NCI-H345 treated with DMSO at 0.1 percent for 48 hours (cell line): Measurements from ENCODE around the gene FGF12.
"Not testable (repeated sequence)": the region's sequence is repeated elsewhere in the genome, so short reads cannot be mapped to it uniquely, and the experiment has no call there.

ENCODE experiments used
- DNase-seq: peaks from one replicate; lab custom pipeline; 2025; ENCODE audit not compliant: unreplicated experiment; lab: John Stamatoyannopoulos, UW

The FGF12 gene

DNA sequence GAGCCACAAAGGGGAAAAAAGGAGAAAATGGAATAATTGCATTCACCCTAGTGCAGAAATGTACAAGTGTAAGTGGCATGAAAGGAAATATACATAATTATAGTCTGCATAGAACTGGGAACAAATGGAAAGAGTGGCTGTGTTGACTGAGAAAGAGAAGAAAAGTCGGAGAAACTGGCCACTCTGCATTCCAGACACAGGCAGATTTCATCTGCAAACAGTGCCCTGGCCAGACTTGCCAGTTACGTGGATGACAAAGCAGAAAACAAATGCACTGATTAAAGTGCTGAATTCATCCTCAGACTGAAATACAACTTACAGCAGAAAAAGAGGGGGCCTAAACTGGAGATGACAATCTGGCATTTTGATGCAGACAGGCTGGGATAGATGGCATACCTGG, 129.8 kb downstream of the FGF12 start:
- DNase-seq: no peak

DNA sequence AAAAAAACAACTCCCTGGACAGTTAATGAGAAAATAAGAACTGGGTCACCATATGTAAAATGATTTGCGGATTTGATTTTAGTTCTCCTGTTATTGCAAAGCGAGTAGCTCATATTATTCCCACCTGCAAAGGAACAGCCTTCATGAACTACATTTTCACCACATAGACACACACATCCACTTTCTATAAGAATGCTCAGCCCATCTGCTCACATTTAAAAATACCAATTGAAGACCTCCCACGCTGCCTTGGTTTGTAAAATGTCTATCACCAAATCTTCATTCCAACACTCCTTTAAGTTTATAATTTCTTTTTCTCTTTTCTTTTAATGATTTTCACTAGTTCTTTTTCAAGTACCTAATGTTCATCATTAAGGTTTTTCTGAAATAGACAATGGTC, 148.6 kb downstream of the FGF12 start:
- DNase-seq: no peak

DNA sequence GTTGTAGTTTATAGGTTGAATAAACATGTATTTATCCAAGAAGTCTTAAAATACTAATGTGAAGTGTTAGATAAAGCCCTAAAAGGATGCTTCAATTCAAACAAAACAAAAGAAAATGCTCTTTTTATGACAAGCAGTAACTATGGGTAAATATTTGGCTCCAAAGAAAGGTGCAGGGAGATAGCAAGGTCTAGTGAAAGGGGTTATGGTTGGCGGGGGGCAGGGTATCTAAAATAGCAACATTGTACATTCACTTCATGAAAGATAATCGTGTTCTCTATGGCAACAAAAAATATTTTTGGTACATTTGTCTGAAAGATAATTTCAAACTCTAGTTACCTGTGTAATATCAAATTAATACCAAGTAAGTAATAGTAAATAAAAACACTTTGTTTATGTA, 149.5 kb downstream of the FGF12 start:
- DNase-seq: no peak

DNA sequence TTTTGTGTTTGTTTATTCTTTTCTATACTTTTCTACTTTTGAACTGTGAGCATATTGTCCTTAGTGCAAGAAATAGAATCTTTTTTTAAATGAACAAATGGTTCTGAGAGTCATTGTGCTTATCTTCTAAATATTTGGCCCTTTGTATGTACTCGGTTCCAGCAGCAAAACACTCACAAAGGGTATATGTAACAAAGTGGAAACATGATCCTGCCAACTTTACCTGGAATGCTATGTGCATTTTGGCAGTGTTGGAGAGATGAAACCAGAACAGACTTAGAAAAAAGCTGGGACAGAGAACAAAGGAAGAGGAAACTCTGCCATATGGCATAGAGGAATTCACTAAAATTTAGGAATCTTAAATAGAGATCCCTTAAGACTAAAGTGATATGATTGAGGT, 150.1 kb downstream of the FGF12 start:
- no peak for DNase-seq

DNA sequence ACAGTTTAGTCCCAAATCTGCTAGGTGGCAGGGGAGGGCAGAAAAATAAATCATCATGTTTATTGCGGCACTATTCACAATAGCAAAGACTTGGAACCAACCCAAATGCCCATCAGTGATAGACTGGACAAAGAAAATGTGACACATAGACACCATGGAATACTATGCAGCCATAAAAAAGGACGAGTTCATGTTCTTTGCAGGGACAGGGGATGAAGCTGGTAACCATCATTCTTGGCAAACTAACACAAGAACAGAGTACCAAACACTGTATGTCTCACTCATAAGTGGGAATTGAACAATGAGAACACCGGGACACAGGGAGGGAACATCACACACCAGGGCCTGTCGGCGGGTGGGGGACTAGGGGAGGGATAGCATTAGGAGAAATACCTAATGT, 150.6 kb downstream of the FGF12 start:
- not testable (repeated sequence) for DNase-seq

DNA sequence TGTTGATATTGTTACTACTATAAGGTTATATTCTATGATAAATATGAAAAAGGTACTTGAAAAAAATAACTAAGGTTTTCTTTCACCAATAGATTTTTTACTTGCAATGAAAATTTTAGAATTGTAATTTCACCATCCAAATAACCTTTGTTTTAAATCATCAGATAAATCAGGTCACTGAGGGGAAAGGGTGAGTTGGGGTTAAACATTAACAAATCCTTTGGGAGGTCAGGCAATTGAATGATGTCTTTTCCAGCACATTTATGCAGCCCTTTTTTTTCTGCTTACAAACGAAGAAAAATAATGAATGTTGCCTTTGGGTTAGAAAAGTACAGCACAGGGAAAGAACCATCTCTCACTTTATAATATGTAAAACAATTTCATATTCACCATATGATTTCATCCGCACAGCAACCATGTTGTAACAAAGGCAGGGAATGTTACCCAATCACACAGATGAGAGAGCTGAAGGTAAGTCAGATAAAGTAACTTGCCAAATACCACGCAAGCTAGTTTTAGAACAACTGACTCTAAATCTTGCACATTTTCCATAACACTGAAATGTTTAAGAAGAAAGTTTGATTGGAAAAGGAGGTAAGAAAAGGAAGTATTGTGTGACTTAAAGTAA, 151.3 kb downstream of the FGF12 start:
- no peak for DNase-seq

DNA sequence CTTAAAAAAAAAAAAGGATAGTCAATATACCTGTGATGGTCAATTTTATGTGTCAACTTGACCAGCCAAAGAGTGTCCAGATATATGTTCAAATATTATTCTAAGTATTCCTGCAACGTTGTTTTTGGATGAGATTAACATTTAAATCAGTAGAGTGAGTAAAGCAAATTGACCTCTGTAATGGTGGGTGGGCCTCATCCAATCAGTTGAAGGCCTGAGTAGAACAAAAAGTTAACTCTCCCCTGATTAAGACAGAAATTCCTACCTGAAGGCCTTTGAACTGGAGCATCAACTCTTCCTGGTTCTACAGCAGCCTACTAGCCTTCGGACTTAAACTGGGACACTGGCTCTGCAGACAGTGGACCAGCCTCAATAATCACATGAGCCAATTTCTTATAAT, 154.1 kb downstream of the FGF12 start:
- no peak for DNase-seq

DNA sequence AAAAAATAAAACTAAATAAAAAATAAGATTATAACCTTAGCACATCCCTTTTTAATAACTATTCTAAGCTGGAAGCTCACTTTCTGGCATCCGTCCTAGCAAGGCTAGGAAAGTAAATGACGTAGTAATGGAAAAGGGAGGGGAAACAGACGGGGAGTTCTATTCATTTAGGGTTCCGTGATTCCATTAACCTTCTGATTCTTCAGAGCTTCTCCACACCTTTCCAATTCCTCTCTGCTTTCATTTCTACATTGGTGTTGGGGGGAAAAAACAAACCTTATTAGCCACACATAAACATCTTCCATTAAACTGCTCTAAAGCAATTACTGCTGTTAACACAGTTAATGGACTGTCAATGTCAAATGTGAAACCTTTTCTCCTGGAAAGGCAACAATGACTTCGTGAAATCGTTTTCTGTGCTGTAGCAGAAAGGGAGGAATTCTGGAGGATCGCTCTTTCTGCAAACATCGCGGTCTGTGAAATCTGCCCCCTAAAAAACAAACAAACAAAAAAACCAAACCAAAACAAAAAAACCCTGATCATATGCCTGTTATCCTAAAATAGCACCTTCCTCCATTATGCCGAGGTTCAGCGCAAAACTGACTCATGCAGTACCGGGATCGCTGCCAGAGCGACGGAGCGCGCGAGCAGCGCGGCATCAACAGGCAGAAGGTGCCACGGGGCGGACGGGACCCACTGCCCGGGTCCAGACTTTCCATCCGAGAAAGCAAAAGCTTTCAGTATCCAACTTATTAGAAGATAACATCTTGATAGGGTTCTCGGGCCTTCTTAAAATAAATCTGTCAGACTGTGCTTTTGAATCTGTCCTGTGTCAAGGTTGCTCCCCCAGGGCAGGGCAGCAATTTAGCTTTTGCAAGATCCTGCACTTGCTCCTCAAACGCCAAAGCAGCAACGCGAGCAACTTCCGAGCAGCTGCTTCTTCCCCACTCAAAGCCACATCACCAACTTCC, 156.2 kb downstream of the FGF12 start:
- peak; percentile 57 for DNase-seq

DNA sequence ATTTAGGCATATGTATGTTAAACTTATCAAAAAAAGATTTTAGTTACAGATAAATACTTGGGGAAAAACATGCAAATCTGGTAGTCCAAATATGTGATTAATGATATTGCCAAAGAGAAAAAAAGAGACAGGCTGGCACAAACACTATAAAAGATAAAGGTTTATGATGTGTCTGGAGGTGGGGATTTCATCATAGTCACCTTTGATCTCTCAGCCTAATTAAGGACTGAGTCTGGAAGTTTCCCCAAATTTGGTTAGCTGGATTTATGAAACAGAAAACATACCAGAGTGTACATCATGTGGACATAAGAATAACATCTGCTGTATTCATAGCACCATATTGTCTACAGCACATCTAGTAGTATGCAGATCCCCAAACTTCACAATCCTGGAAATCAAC, 157.0 kb downstream of the FGF12 start:
- no peak for DNase-seq

DNA sequence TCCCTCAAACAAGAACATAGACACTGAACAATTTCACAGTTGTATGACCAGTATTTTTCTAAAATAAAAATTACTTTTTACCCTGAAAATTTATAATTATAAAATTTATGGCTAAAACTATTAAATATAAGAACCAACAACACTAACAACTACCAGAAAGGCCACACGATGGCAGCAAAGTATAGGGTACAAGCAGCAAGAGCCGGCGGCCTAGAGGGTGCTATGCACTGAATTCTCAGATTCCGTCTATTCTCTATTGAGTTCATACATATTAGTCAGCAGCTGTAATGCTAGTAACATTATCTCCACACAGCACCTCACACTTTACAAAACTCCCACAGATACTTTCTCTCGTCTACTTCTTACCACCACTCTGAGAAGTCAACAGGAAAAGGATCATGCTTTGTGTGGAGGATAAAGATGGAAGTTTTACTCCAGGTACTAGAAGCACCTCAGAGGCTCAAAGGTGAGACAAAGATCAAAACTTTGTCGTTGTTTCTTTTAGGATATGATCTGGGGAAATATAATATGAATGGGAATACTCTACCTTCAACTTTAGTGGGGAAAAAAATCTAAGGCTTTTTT, 160.5 kb downstream of the FGF12 start:
- DNase-seq: peak; percentile 89

DNA sequence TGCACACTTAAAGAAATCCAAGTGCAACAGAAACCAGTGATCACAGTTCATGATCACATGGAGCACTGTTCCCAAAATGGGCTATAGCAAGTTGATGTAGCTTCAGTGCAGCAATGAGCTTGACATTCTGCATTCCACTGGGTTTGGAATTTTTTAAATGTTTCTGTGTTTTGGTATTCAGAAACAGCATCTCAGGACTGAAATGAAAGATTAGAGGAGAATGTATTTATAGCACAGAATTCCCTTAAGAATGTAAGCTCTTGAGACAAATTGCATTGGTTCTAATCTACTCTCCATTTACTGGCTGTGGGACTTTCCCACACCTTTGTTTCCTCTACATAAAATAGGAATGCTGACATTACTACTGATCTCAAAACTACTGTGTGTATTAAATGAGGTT, 162.7 kb downstream of the FGF12 start:
- no peak for DNase-seq

DNA sequence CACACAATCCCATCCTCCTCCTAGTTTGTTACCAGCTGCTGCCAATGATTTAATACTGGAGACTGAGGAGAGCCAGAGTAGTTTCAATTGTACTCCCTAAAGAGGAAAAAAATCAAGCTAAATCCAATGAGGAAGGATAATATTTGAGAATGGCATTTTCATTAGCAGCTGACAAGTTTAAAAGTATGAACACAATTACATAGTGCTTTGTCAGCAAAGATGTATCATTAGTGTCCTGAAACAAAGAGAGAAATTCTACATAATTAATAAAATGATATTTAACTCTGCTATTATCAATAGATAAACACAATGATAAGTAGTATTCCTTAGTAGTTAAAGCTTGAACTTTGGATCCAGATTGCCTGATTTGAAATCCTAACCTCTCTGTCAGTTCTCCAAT, 163.9 kb downstream of the FGF12 start:
- no peak for DNase-seq

DNA sequence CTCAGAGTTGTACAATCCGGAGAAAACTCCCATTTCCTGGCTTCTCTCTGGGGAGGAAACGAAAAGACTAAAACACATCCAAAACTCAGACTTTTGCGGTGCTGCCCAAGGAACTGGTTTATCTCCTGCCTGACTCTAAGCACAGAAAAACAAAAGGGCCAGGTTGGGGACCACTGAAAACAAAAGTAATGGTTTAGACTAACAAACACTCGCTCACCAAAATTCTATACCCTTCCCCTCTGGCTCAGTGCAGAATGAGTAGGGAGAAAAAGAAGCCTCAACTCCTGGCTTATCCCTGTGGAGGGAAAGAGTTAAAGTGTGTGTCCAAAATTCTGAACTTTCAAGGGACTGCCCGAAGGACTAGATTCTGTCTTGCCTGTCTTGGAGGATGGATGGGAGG, 173.6 kb downstream of the FGF12 start:
- DNase-seq: no peak

DNA sequence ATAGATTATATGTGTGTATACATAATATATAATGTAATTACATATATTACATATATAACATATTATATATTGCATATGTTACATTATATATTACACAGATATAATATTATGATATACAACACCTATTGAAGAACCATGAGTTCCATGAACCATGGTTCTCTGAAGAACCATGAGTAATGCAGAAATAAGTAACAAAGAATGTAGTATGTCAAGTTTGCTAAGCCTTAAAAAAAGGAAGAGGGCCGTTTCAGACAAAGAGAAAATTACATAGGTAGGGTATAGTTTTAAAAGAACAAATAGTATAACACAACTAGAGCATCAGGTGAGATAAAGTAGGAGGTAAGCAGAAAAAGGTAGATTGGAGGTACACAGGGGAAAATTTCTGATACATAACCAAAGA, 177.0 kb downstream of the FGF12 start:
- no peak for DNase-seq

DNA sequence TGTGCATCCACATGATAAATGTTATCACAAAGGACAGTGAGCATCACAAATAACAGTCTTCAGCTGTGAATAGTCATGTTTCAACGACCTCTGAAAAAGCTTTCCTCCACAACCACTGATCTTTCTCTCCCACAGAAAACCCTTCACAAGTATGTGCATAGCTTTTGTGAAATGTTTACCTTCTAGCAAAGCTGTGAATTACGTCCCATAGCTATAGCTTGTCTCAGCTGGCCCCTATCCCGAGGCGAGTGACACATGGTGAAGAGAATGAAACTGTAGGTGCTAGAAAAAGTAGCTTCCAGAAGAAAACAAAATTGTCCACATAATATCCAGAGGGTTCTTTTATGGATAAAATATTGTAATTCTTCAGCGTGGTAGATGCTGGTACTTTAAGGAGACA, 182.0 kb downstream of the FGF12 start:
- no peak for DNase-seq

DNA sequence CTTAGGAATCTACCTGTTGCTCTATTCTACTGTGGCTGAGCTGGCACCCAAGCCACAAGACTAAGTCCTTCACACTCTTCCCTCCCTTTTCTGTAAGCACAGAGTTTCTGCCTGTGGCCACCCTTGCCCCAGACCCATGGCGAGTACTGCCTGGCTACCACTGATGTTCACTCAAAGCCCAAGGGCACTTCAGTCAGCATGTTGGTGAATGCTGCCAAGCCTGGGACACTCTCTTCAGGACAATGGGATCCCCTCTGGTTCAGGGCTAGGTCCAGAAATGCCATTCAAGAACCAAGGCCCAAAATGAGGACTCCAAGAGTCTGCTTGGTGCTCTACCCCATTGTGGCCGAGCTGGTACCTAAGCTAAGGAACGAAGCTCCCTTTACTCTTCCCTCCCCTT, 184.2 kb downstream of the FGF12 start:
- DNase-seq: no peak

DNA sequence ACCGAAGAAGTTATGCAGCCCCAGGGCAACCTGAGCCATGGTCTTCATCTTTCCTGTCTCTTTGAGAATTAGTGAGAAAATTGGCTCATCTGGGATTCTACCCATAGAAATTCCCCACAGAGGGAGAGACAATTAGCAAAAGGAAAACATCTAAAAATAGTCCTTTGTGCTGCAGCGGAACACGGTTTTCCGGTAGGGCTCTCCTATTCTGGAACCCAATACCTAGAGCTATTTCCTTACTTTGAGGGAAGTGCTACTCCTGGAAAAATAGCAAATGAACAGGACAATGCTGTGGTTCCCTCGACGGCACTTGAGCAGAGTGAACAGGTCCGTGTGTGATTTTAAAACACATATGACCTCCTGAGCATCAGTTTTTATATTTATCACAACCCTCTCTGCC, 210.5 kb downstream of the FGF12 start:
- no peak for DNase-seq

DNA sequence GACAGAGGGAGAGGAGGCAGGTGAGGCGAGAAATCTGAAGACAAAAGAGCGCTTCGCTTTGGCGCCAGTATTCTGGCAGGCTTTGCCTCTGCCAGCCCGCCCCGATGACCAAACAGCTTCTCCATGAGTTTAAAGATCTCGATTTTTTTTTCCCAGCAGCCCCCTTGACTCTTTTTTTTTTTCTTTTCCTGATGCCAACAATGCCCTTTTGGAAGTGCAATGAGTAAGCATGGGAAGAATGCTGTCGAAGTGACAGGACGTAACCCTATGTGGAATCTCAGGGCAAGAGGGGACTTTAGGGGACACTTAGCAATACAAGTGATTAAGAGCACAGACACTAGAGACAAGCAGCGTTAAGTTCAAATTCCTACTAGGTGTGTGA, 211.7 kb downstream of the FGF12 start:
- DNase-seq: peak; percentile 54

DNA sequence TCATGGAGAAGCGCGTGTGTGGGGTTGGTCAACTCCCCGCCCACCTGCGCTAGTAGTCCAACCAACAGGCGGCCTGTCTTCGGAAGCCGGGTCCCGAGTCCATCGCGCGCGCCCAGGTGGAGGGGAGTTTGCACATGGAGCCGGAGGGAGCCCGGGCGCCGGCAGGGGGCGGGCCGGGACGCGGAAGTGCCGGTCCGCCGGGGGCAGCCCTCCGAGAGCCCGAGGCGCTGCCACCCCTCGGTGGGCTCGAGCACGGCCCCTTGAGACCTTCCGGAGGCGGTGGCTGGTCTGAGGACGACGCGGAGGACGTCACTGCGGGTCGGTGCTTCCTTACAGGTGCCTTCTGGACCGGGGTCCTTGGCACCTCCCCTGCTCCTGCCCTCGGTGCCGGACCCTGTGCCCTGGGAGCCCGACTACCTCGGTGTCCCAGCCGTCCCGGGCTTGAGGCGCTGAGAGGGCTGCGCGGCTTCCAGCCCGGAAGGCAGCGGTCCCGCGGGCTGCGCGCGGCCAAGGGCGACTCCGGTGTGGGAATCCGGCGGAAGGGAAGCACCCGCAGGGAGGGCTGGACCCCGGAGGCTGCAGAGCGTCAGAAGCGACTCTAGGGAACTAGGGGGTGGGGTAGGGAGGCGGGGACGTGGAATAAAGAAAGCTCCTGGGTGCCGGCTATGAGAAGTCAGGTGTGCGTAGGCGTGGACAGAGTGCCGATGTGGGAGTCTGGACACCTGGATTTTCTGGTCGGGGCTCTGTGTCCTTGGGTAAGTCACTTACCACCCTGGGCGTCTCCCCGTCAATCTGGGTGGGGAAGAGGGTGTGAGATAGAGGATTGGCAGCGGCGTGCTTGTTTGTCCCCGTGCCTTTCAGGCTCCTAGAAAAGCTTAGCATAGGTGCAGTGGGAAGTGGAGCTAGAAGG, 212.3 kb downstream of the FGF12 start:
- DNase-seq: peak; percentile 90

DNA sequence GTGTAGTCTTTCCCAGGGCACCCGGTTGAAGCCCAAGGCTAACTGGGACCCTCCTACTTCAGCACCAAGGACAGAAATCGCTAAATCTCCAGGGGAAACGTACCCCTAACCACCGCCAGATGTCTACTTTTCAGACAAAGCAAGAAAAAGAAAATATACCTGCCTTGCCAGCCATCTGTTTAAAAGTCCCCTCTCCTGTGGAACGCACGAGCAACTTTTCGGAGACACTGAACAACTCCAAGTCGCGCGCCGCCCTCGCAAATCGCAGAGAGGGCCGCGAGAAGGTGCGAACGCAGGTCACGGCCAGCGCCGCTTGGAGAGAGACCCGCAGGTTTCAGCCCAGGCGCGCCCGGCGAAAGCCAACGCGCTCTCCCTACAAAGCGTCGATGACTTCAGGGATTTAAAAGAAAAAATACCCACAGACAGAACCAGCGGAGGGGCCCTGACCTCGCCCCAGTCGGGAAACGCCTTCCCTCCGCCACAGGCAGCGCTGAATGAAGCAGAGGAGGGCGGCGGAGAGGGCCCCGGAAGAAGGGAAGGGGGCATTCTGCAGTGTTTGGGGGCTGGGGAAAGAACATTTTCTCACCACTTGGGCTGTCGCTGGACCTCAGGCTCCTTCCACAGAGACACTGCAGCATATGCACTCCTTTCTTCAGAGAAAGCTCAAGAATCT, 213.1 kb downstream of the FGF12 start:
- peak; percentile 72 for DNase-seq

DNA sequence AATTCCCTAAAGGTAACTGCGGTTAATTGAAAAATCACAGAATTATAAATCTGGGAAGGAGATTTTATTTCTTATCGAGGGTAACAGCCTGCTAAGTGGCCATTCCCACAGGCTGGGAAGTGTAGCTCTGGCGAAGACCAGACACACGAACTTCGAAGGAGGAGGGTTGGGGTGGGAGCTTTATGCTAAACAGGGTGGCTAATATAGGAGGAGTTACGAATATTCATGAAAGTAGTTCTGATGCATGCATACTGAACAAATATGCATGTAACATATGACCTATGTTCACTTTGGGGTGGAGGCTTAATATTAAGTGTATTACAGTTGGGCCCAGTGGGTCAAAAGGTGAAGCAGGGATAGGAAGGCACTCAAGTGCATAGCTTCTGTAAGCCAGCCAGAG, 221.6 kb downstream of the FGF12 start:
- no peak for DNase-seq
